Measurements from ENCODE around the gene NAA20. TPM values are rescaled to one million over a fixed set of nuclear protein-coding genes. Genes with fewer than 3 reads are reported as not detected.

NAA20 gene
- total RNA-seq, 2 donors from 2014 or later: 33.9 to 48.5 TPM

GRCh38 chr20:20010639-20011500, 6.3 kb upstream of the NAA20 start:
- DNase-seq (ENCODE audit: low spot score): peak; percentile 20
- intact Hi-C loops (cut with DNase I): no loop called here

GRCh38 chr20:20012541-20012940, 4.6 kb upstream of the NAA20 start:
- intact Hi-C loops (cut with DNase I): no loop called here
- no peak for DNase-seq (ENCODE audit: low spot score)
- Histone ChIP-seq H3K27ac (no peak overlapping the region), H3K4me1 (replicated peaks) (peaks cover 3% of the 10 kb centered on the region), H3K36me3 (no peaks in the 10 kb centered on the region), H3K27me3 (replicated peaks; ENCODE audit: insufficient read depth) (no peaks in the 10 kb centered on the region), H3K4me3 (no peak overlapping the region), H3K9me3 (no peaks in the 10 kb centered on the region)
- TF ChIP-seq POLR2A (IDR thresholded peaks at IDR 0.05) (no peak), POLR2AphosphoS5 (IDR thresholded peaks at IDR 0.05) (no peak), CTCF (IDR thresholded peaks at IDR 0.05) (no peak)
- 64% methylated on average over 2 of the region's 2 CpGs for whole genome bisulfite sequencing

More at GRCh38 chr20:20010639-20011500, 6.3 kb upstream of the NAA20 start:
- Histone ChIP-seq H3K4me1 (replicated peaks) (peaks cover 3% of the 10 kb centered on the region), H3K27ac (peak overlapping the region; percentile 71 to 91), H3K4me3 (no peak overlapping the region), H3K9me3 (no peaks in the 10 kb centered on the region), H3K36me3 (no peaks in the 10 kb centered on the region), H3K27me3 (replicated peaks; ENCODE audit: insufficient read depth) (no peaks in the 10 kb centered on the region)
- WGBS: 10% methylated on average over 4 of the region's 4 CpGs
- TF ChIP-seq POLR2AphosphoS5 (IDR thresholded peaks at IDR 0.05) (peak; percentile 92), POLR2A (IDR thresholded peaks at IDR 0.05) (no peak), CTCF (IDR thresholded peaks at IDR 0.05) (peak in 1 of 4 experiments; percentile 8)

- H3K36me3 ChIP-seq: no peaks in the 10 kb centered on the region
- no peaks in the 10 kb centered on the region for H3K9me3 ChIP-seq
- no peaks in the 10 kb centered on the region for H3K27me3 ChIP-seq (replicated peaks; ENCODE audit: insufficient read depth)
- H3K4me1 ChIP-seq (replicated peaks): peaks cover 13% of the 10 kb centered on the region
- H3K27ac ChIP-seq: no peak overlapping the region
- intact Hi-C loops (cut with DNase I): no loop called here
- H3K4me3 ChIP-seq: no peak overlapping the region
- TF ChIP-seq POLR2AphosphoS5 (IDR thresholded peaks at IDR 0.05) (peak; percentile 28), CTCF (IDR thresholded peaks at IDR 0.05) (no peak)
- 30% methylated on average over 2 of the region's 2 CpGs for WGBS
- DNase-seq (ENCODE audit: low spot score): peak; percentile 34
Measured at GRCh38 chr20:20014659-20015058, 2.5 kb upstream of the NAA20 start.

GRCh38 chr20:20017844-20018185, 653 bp downstream of the NAA20 start:
- Histone ChIP-seq H3K9me3 (no peaks in the 10 kb centered on the region), H3K27ac (peak overlapping the region; percentile 54 to 71), H3K4me1 (replicated peaks) (peaks cover 10% of the 10 kb centered on the region), H3K4me3 (peak overlapping the region; percentile 79 to 80), H3K36me3 (no peaks in the 10 kb centered on the region), H3K27me3 (replicated peaks; ENCODE audit: insufficient read depth) (no peaks in the 10 kb centered on the region)
- WGBS: 11% methylated on average over 6 of the region's 17 CpGs
- TF ChIP-seq CTCF (IDR thresholded peaks at IDR 0.05) (no peak), POLR2A (IDR thresholded peaks at IDR 0.05) (no peak), POLR2AphosphoS5 (IDR thresholded peaks at IDR 0.05) (no peak)
- DNase-seq (ENCODE audit: low spot score): no peak
- intact Hi-C loops (cut with DNase I): no loop called here

- no peak for TF ChIP-seq POLR2A (IDR thresholded peaks at IDR 0.05)
- no peak for TF ChIP-seq POLR2AphosphoS5 (IDR thresholded peaks at IDR 0.05)
- TF ChIP-seq CTCF (IDR thresholded peaks at IDR 0.05): no peak
- no peaks in the 10 kb centered on the region for H3K9me3 ChIP-seq
- no peak for DNase-seq (ENCODE audit: low spot score)
- no peaks in the 10 kb centered on the region for H3K36me3 ChIP-seq
- H3K27me3 ChIP-seq (replicated peaks; ENCODE audit: insufficient read depth): no peaks in the 10 kb centered on the region
- peak overlapping the region in 1 of 2 donors; percentile 79 for H3K4me3 ChIP-seq
- 86% methylated on average over 8 of the region's 8 CpGs for WGBS
- intact Hi-C loops (cut with DNase I): no loop called here
- peaks cover 10% of the 10 kb centered on the region for H3K4me1 ChIP-seq (replicated peaks)
- no peak overlapping the region for H3K27ac ChIP-seq
Measured at GRCh38 chr20:20018366-20018765, 1.2 kb downstream of the NAA20 start.

Measured in prostate gland (tissue), 2 donors.